DOHH2 (cell line): ENCODE measurements around the gene DIDO1.

Experiments used
- CTCF ChIP-seq: fragments of 200-600 bp; sonication (generic); IDR thresholded peaks from one replicate; pipeline ENCODE4 v1.5.1; 2014; ENCODE audit warnings: antibody characterized with exemption, mild to moderate bottlenecking, low read depth, low read length; ENCODE audit not compliant: poor library complexity, severe bottlenecking
- EZH2phosphoT487 ChIP-seq: fragments of 200-600 bp; sonication (generic); IDR thresholded peaks from 2 replicates; pipeline ENCODE4 v1.6.1; 2017; ENCODE audit warnings: borderline replicate concordance, mild to moderate bottlenecking, antibody characterized with exemption, low read length, moderate library complexity, mixed read lengths

- TF ChIP-seq CTCF (no peak), EZH2phosphoT487 (no peak)
Measured at GRCh38 chr20:62971211-62971949, 45.1 kb upstream of the DIDO1 start.
